ENCODE measurements around the gene TMPRSS4.

- no peak for TF ChIP-seq CTCF (IDR thresholded peaks at IDR 0.05; ENCODE audit: low read length)
- TF ChIP-seq EZH2 (optimal IDR thresholded peaks at IDR 0.05; ENCODE audit: low read depth, low read length) = no peak
- no peak for TF ChIP-seq EZH2phosphoT487 (IDR thresholded peaks at IDR 0.05; ENCODE audit: low read length)
These were observed 90.4 kb downstream of the TMPRSS4 start for GRCh38 chr11:118167253-118167652.
